ENCODE data around the gene PNKP. TPM values are rescaled to one million over a fixed set of nuclear protein-coding genes. Genes with fewer than 3 reads are reported as not detected.

Gene PNKP
- total and polyA plus RNA-seq, 2 of the 8 experiments (the other 6 are each of a cell fraction or from before 2014, with no cell fraction given): 45.8 to 105 TPM

DNA sequence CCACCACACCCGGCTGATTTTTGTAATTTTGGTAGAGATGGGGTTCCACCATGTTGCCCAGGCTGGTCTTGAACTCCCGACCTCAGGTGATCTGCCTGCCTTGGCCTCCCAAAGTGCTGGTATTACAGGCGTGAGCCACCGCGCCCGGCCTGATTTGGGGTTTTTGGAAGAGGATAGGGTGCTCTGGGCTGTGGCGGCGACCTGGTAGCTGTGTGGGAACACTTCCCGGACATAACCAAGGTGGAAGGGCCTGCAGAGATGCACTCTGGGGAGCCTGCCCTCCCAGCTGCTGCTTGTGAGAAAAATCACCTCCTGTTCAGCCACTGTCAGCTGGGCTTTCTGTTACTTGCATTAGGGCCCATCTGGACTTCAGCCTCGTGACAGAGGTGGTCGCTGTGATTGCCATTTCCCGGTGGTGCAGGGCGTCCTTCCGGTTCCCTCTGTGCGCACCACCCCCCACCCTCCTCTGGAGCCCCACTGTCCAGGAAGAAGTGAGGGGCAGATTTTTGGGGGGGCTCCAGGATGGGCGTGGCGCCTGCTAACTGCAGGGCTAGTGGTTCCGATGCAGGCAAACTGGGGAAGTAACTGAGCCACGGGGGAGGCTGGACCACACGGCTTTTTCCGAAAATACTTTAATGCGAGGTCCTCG is 21.8 kb upstream of the PNKP start (continued):
- TF ChIP-seq RNF2 (IDR thresholded peaks at IDR 0.05; ENCODE audit: borderline replicate concordance, low read depth, low read length, missing control alignments, poor library complexity, severe bottlenecking) (no peak), TAF1 (IDR thresholded peaks at IDR 0.05; ENCODE audit: low read depth, low read length) (no peak), EGR1 (IDR thresholded peaks at IDR 0.05; ENCODE audit: borderline replicate concordance, low read depth, low read length) (no peak), CEBPB (IDR thresholded peaks at IDR 0.05; ENCODE audit: low read depth, low read length) (no peak), JUND (IDR thresholded peaks at IDR 0.05; ENCODE audit: low read length) (no peak)

All from H1 (cell line).